Calu3 (cell line): ENCODE results near the gene MTARC2. TPM values are rescaled to one million over a fixed set of nuclear protein-coding genes. Genes with fewer than 3 reads are reported as not detected.
"Not testable (repeated sequence)": the region's sequence is repeated elsewhere in the genome, so short reads cannot be mapped to it uniquely, and the experiment has no call there.

Experiments used
- BruUV-seq: library from RNA; stranded (reverse); fragments of 400-500 nt; replicated peaks from 2 replicates; lab custom pipeline; 2021; lab: Mats Ljungman, UMichigan
- CTCF ChIA-PET: fragments of 300-600 bp; sonication (Branson Sonifier 250); formaldehyde crosslinking; loops from one replicate; lab custom pipeline; 2022; ENCODE audit warnings: antibody characterized with exemption; lab: Charles Lee
- DNase-seq: peaks from one replicate; pipeline ENCODE4 v3.0.0; 2022
- H3K27ac Mint-ChIP-seq: one replicate; pipeline ENCODE4 v1.8.0; 2022; ENCODE audit warnings: mixed read lengths; ENCODE audit not compliant: unreplicated experiment
- H3K27me3 Mint-ChIP-seq: one replicate; pipeline ENCODE4 v1.8.0; 2022; ENCODE audit warnings: mixed read lengths; ENCODE audit not compliant: unreplicated experiment
- H3K36me3 Mint-ChIP-seq: one replicate; pipeline ENCODE4 v1.8.0; 2022; ENCODE audit warnings: mild to moderate bottlenecking, moderate library complexity, mixed read lengths; ENCODE audit not compliant: insufficient read depth, unreplicated experiment
- H3K4me1 Mint-ChIP-seq: one replicate; pipeline ENCODE4 v1.8.0; 2022; ENCODE audit warnings: mild to moderate bottlenecking, low read depth, mixed read lengths; ENCODE audit not compliant: unreplicated experiment
- H3K4me3 Mint-ChIP-seq: one replicate; pipeline ENCODE4 v1.8.0; 2022; ENCODE audit warnings: mild to moderate bottlenecking, low read depth, moderate library complexity, mixed read lengths; ENCODE audit not compliant: unreplicated experiment
- H3K9me3 Mint-ChIP-seq: one replicate; pipeline ENCODE4 v1.8.0; 2022; ENCODE audit warnings: low read depth, mixed read lengths; ENCODE audit not compliant: unreplicated experiment
- intact Hi-C: fragments of 100-400 bp; cut with micrococcal nuclease; formaldehyde crosslinking; loops from one replicate; pipeline ENCODE4 v1.10.0; 2022; ENCODE audit not compliant: unreplicated experiment
- total RNA-seq: library from RNA; stranded (reverse); gene quantifications from 2 replicates; pipeline ENCODE4 v1.2.3, GENCODE V29; 2022
- TF ChIP-seq, protein P1 (sequence below): fragments of 200-600 bp; IDR thresholded peaks from one replicate; pipeline ENCODE4 v1.8.0; 2022; ENCODE audit warnings: antibody characterized with exemption; ENCODE audit not compliant: unreplicated experiment

Gene MTARC2
- total RNA-seq, 1 experiment from 2014 or later = 16.4 TPM

DNA sequence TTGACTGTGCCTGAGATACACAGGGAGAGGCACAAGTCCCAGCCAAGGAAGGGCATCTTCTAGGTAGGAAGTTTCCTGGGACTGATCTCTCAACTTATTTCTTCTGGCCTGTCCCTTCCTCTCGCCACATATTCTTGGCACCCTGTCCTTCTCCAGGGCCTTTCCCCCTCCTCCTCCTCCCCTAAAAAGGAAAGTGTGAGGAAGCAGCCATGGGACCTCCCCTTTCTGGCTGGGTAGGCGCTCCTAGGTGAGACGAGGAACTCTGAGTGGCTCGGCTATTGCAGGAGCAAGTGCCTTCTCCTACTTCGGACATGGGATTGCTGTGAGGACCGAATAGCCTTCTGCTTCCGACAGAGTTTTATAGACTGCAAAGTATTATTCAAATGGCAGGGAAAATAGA lies 15.5 kb upstream of the MTARC2 start:
- H3K4me1 Mint-ChIP-seq = peaks cover 24% of the 10 kb centered on the region
- no peak overlapping the region for H3K27ac Mint-ChIP-seq
- no peaks in the 10 kb centered on the region for H3K27me3 Mint-ChIP-seq
- no TSS peak for BruUV-seq
- H3K4me3 Mint-ChIP-seq = no peak overlapping the region
- CTCF ChIA-PET = interaction anchor here (0.6 to 2.7 kb wide), 15 partner anchors 9 to 514 kb away, joined by 3 to 26 read pairs (median 7); partner anchors contain the start of gene MTARC2
- H3K9me3 Mint-ChIP-seq = no peaks in the 10 kb centered on the region
- no peak for DNase-seq
- TF ChIP-seq, protein P1, sequence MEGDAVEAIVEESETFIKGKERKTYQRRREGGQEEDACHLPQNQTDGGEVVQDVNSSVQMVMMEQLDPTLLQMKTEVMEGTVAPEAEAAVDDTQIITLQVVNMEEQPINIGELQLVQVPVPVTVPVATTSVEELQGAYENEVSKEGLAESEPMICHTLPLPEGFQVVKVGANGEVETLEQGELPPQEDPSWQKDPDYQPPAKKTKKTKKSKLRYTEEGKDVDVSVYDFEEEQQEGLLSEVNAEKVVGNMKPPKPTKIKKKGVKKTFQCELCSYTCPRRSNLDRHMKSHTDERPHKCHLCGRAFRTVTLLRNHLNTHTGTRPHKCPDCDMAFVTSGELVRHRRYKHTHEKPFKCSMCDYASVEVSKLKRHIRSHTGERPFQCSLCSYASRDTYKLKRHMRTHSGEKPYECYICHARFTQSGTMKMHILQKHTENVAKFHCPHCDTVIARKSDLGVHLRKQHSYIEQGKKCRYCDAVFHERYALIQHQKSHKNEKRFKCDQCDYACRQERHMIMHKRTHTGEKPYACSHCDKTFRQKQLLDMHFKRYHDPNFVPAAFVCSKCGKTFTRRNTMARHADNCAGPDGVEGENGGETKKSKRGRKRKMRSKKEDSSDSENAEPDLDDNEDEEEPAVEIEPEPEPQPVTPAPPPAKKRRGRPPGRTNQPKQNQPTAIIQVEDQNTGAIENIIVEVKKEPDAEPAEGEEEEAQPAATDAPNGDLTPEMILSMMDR = no peak
- intact Hi-C loops = loop anchor here (2.0 kb wide), 1 partner anchor 42 kb away; the partner anchor contains the start of gene C1orf115
- H3K36me3 Mint-ChIP-seq = no peaks in the 10 kb centered on the region

DNA sequence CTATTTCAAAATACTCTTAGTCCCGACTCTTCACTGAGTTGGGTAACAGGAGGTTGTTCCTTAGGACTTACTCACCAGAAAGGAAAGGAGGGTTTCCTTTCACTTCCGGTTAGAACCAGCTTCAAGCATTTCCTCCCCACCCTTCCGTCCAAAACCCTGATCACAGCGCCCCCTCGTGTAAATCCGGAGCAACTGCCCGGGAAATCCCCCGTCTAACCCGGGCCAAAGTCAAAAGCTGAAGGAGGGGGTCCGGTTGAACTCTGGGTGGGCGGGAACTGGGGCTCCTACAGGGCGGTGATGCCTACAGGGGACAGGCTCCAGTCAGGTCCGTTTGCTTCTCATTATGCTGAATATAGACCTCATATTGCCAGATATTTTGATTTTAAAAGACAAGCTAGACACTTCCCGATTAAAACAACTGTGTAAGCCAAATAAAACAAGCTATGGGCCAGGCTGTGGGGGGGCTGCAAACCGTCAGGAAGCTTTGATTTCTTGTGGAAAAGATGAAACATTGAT lies 15.0 kb upstream of the MTARC2 start:
- Mint-ChIP-seq H3K4me1 (peaks cover 24% of the 10 kb centered on the region), H3K27me3 (no peaks in the 10 kb centered on the region), H3K4me3 (no peak overlapping the region), H3K36me3 (no peaks in the 10 kb centered on the region), H3K27ac (no peak overlapping the region), H3K9me3 (no peaks in the 10 kb centered on the region)
- TF ChIP-seq, protein P1 = peak; percentile 77
- intact Hi-C loops = loop anchor here (2.0 kb wide), 1 partner anchor 42 kb away; the partner anchor contains the start of gene C1orf115
- peak; percentile 89 for DNase-seq
- CTCF ChIA-PET = interaction anchor here (0.6 to 2.7 kb wide), 18 partner anchors 9 to 514 kb away, joined by 3 to 26 read pairs (median 4); partner anchors contain the start of gene MTARC2
- no TSS peak for BruUV-seq

DNA sequence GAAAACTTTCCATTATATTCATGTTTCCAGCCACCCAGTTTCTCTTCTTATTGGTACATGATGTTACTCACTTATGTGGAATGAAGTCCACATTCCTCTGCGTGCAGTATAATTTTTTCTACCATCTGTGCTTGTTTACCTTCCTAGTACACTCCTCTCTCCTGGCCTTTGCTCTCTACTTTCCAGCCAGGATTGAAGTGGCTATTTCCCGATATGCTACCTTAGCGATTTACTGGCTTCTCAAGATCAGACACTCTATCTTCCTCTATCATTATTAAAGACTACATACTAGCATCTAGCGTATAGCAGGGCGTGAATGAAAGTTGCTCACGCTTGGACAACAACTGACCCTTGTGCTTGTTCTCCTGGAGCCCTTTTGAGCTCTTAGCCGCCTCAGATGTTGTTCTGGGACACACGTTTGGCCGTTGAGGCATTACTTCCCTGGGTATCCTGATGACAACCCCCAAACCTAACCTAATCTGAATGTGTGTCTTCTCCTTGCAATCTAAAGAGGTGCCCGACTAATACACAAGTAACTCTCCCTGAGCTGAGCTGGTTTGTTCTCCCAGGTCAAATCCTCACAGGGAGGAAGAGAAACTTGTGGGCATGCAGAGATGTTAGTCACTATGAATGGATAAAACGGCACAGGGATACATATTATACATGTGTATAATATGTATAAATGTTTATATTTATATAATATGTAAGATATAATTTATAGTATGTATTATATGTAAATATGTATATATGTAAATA lies 13.4 kb upstream of the MTARC2 start:
- intact Hi-C loops = loop anchor here (1.0 to 2.0 kb wide), 2 partner anchors 14 to 454 kb away; partner anchors contain the start of gene MTARC2
- Mint-ChIP-seq H3K9me3 (no peaks in the 10 kb centered on the region), H3K36me3 (no peaks in the 10 kb centered on the region), H3K27me3 (no peaks in the 10 kb centered on the region), H3K4me1 (peaks cover 24% of the 10 kb centered on the region), H3K27ac (peak overlapping the region; percentile 59), H3K4me3 (peak overlapping the region; percentile 52)
- BruUV-seq = no TSS peak
- CTCF ChIA-PET = interaction anchor here (0.6 to 2.7 kb wide), 9 partner anchors 11 to 454 kb away, joined by 3 to 26 read pairs (median 3); partner anchors contain the start of gene MTARC2
- TF ChIP-seq, protein P1 = no peak
- DNase-seq = peak; percentile 33

DNA sequence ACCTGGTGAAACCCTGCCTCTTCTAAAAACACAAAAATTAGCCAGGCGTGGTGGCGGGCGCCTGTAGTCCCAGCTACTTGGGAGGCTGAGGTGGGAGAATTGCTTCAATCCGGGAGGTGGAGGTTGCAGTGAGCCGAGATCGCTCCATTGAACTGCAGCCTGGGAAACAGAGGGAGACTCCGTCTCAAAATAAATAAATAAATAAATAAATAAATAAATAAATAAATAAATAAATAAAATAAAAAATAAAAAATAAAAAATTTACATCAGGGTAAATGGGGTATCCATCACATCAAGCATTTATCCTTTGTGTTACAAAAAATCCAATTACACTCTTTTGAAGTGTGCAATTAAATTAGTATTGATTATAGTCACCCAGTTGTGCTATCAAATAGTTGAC lies 11.8 kb upstream of the MTARC2 start:
- H3K36me3 Mint-ChIP-seq, intact Hi-C loops, H3K9me3 Mint-ChIP-seq, CTCF ChIA-PET, DNase-seq, H3K4me3 Mint-ChIP-seq, H3K27ac Mint-ChIP-seq, H3K27me3 Mint-ChIP-seq, BruUV-seq: not testable (repeated sequence)
- H3K4me1 Mint-ChIP-seq = peaks cover 24% of the 10 kb centered on the region
